IMR-90 (cell line): ENCODE measurements around the gene WNT9B. TPM values are rescaled to one million over a fixed set of nuclear protein-coding genes. Genes with fewer than 3 reads are reported as not detected.

Experiments
- ATAC-seq: fragments of 200-7000 bp; cut with Tn5 transposase; 2 replicates; pipeline ENCODE4 v1.9.1; 2020; ENCODE audit warnings: low read depth, mild to moderate bottlenecking, moderate library complexity
- BruUV-seq: library from RNA; stranded (reverse); fragments of 400-500 nt; replicated peaks from 2 replicates; lab custom pipeline; 2021; lab: Mats Ljungman, UMichigan
- CTCF ChIA-PET: fragments of 300-600 bp; formaldehyde crosslinking; extraction: SDS; loops from one replicate; lab custom pipeline; 2021; ENCODE audit warnings: antibody characterized with exemption; lab: Yijun Ruan, JAX
- POLR2A ChIA-PET: fragments of 300-600 bp; sonication (Branson Sonifier 250); formaldehyde crosslinking; loops from one replicate; lab custom pipeline; 2022; ENCODE audit warnings: antibody characterized with exemption; ENCODE audit not compliant: unreplicated experiment; lab: Charles Lee
- DNase-seq: peaks from one replicate; pipeline ENCODE4 v3.0.0; 2013
- H2AFZ ChIP-seq: replicated peaks from 2 replicates; pipeline ENCODE3; 2013; ENCODE audit warnings: low read length, mild to moderate bottlenecking; ENCODE audit not compliant: poor library complexity
- H2AK5ac ChIP-seq: 2 replicates; pipeline ENCODE4 v1.6.1; 2013; ENCODE audit warnings: low read depth, low read length, inconsistent platforms
- H2AK9ac ChIP-seq: replicated peaks from 2 replicates; pipeline ENCODE3; 2013; ENCODE audit warnings: mild to moderate bottlenecking, low read depth, low read length, moderate library complexity; ENCODE audit not compliant: poor library complexity
- H2BK120ac ChIP-seq: 2 replicates; pipeline ENCODE4 v1.6.1; 2013; ENCODE audit warnings: low read depth, low read length, inconsistent platforms
- H2BK15ac ChIP-seq: 3 replicates; pipeline ENCODE4 v1.6.1; 2013; ENCODE audit warnings: low read depth, low read length, inconsistent platforms
- H2BK20ac ChIP-seq: 2 replicates; pipeline ENCODE4 v1.6.1; 2013; ENCODE audit warnings: low read depth, mild to moderate bottlenecking, inconsistent platforms, low read length, moderate library complexity
- H2BK5ac ChIP-seq: 2 replicates; pipeline ENCODE4 v1.6.1; 2013; ENCODE audit warnings: mild to moderate bottlenecking, low read depth, low read length, inconsistent platforms; ENCODE audit not compliant: poor library complexity, severe bottlenecking
- H3K14ac ChIP-seq: replicated peaks from 2 replicates; pipeline ENCODE4 v1.6.1; 2013; ENCODE audit warnings: low read depth, low read length, inconsistent platforms
- H3K18ac ChIP-seq: 2 replicates; pipeline ENCODE4 v1.6.1; 2013; ENCODE audit warnings: low read depth, low read length, control low read depth
- H3K23ac ChIP-seq: 2 replicates; pipeline ENCODE4 v1.6.1; 2013; ENCODE audit warnings: low read depth, low read length, inconsistent platforms
- H3K27ac ChIP-seq: 2 replicates; pipeline ENCODE4 v1.5.1; 2013; ENCODE audit warnings: mild to moderate bottlenecking, control low read depth, low read length; ENCODE audit not compliant: insufficient read depth
- H3K27me3 ChIP-seq: 2 replicates; pipeline ENCODE4 v1.6.1; 2013; ENCODE audit warnings: low read length; ENCODE audit not compliant: control insufficient read depth, insufficient read depth
- H3K36me3 ChIP-seq: 2 replicates; pipeline ENCODE4 v1.6.1; 2013; ENCODE audit warnings: low read length, mixed read lengths; ENCODE audit not compliant: control insufficient read depth, insufficient read depth
- H3K4ac ChIP-seq: 2 replicates; pipeline ENCODE4 v1.6.1; 2013; ENCODE audit warnings: low read depth, low read length, inconsistent platforms
- H3K4me1 ChIP-seq: 2 replicates; pipeline ENCODE4 v1.6.1; 2013; ENCODE audit warnings: low read length, mixed read lengths; ENCODE audit not compliant: control insufficient read depth, insufficient read depth
- H3K4me2 ChIP-seq: 2 replicates; pipeline ENCODE4 v1.6.1; 2013; ENCODE audit warnings: low read depth, mild to moderate bottlenecking, control low read depth, low read length, moderate library complexity
- H3K4me3 ChIP-seq: 2 replicates; pipeline ENCODE4 v1.5.1; 2013; ENCODE audit warnings: low read depth, mild to moderate bottlenecking, control low read depth, low read length, moderate library complexity; ENCODE audit not compliant: insufficient read depth
- H3K56ac ChIP-seq: 2 replicates; pipeline ENCODE4 v1.6.1; 2013; ENCODE audit warnings: low read length, inconsistent platforms; ENCODE audit not compliant: insufficient read depth; ENCODE audit errors: extremely low read depth
- H3K79me1 ChIP-seq, 2 experiments: 2 replicates each; pipeline ENCODE4 v1.6.1; 2013; ENCODE audit warnings: low read length in 2 of 2, inconsistent platforms in 1 of 2, low read depth in 1 of 2
- H3K9ac ChIP-seq: 2 replicates; pipeline ENCODE4 v1.6.1; 2013; ENCODE audit warnings: low read depth, low read length, control low read depth
- H3K9me1 ChIP-seq: 2 replicates; pipeline ENCODE4 v1.6.1; 2013; ENCODE audit warnings: low read length, inconsistent platforms; ENCODE audit not compliant: insufficient read depth
- H3K9me3 ChIP-seq: 2 replicates; pipeline ENCODE4 v1.6.1; 2013; ENCODE audit warnings: low read length; ENCODE audit not compliant: control insufficient read depth, insufficient read depth
- H4K20me1 ChIP-seq: 2 replicates; pipeline ENCODE4 v1.6.1; 2013; ENCODE audit warnings: low read length, inconsistent platforms; ENCODE audit not compliant: insufficient read depth
- H4K5ac ChIP-seq: 2 replicates; pipeline ENCODE4 v1.6.1; 2013; ENCODE audit warnings: mild to moderate bottlenecking, low read depth, low read length, control low read depth
- H4K8ac ChIP-seq, 2 experiments: 2 replicates each; pipeline ENCODE4 v1.6.1; 2013; ENCODE audit warnings: low read depth in 2 of 2, low read length in 2 of 2, control low read depth in 1 of 2, inconsistent platforms in 1 of 2
- H4K91ac ChIP-seq: 2 replicates; pipeline ENCODE4 v1.6.1; 2013; ENCODE audit warnings: low read depth, low read length, inconsistent platforms; ENCODE audit not compliant: insufficient read depth
- CEBPB ChIP-seq: IDR thresholded peaks from 2 replicates; pipeline ENCODE4 v1.6.1; 2012; ENCODE audit warnings: low read depth, low read length, improper control_type of control experiment
- MAFK ChIP-seq: IDR thresholded peaks from 2 replicates; pipeline ENCODE4 v1.6.1; 2012; ENCODE audit warnings: low read depth, low read length, improper control_type of control experiment
- MAZ ChIP-seq: IDR thresholded peaks from 2 replicates; pipeline ENCODE4 v1.6.1; 2012; ENCODE audit warnings: low read depth, mild to moderate bottlenecking, low read length, improper control_type of control experiment, moderate library complexity, borderline replicate concordance
- MXI1 ChIP-seq: IDR thresholded peaks from 2 replicates; pipeline ENCODE4 v1.6.1; 2012; ENCODE audit warnings: low read depth, mild to moderate bottlenecking, low read length, moderate library complexity, borderline replicate concordance
- NFE2L2 ChIP-seq: fragments of 150-350 bp; IDR thresholded peaks from 2 replicates; pipeline ENCODE4 v1.6.1; 2016; ENCODE audit warnings: low read depth, mild to moderate bottlenecking, low read length
- RCOR1 ChIP-seq: IDR thresholded peaks from 2 replicates; pipeline ENCODE4 v1.6.1; 2012; ENCODE audit warnings: mild to moderate bottlenecking, low read length, improper control_type of control experiment; ENCODE audit not compliant: insufficient replicate concordance
- SMC3 ChIP-seq: fragments of 150-350 bp; IDR thresholded peaks from 2 replicates; pipeline ENCODE4 v1.6.1; 2016; ENCODE audit warnings: low read depth, mild to moderate bottlenecking, antibody characterized with exemption, low read length, moderate library complexity
- WGBS, 2 experiments: methylation state at CpG; one replicate each; pipeline versions ENCODE4 v1.1.5 to v1.1.7; 2013; ENCODE audit warnings: missing lambda C conversion rate in 2 of 2; ENCODE audit not compliant: insufficient read length in 1 of 2; ENCODE audit errors: extremely low coverage in 2 of 2; 5-methylcytosine and 5-hydroxymethylcytosine counted together
- dilution Hi-C: fragments of 300-500 bp; cut with HindIII; formaldehyde crosslinking; loops from one replicate; pipeline ENCODE4 v1.14.3; 2018; ENCODE audit warnings: low sequenced_read_pairs; ENCODE audit not compliant: unreplicated experiment
- in situ Hi-C: fragments of 300-500 bp; cut with MboI; formaldehyde crosslinking; loops from 3 replicates; pipeline ENCODE4 v1.14.3; 2019; ENCODE audit warnings: low sequenced_read_pairs, inconsistent platforms, mixed read lengths
- intact Hi-C: fragments of 100-400 bp; cut with micrococcal nuclease; formaldehyde crosslinking; loops from 2 replicates; pipeline ENCODE4 v1.10.0; 2022
- polyA plus RNA-seq, 3 experiments: library from polyadenylated mRNA; depleted of rRNA; stranded (reverse); fragments of >200 nt; gene quantifications; 2 replicates each; pipeline ENCODE4 v1.2.3, GENCODE V29; 2012; ENCODE audit warnings: low replicate concordance in 1 of 3
- total RNA-seq: library from RNA; depleted of rRNA; stranded (reverse); fragments of >200 nt; gene quantifications from 2 replicates; pipeline ENCODE4 v1.2.3, GENCODE V29; 2012
- TF ChIP-seq, protein P1 (sequence below): fragments of 150-350 bp; IDR thresholded peaks from 2 replicates; pipeline ENCODE4 v1.6.1; 2017; ENCODE audit warnings: mild to moderate bottlenecking, antibody characterized with exemption, low read length, low read depth
- TF ChIP-seq, protein P2 (sequence below): fragments of 150-350 bp; IDR thresholded peaks from 2 replicates; pipeline ENCODE4 v1.6.1; 2016; ENCODE audit warnings: low read depth, mild to moderate bottlenecking, low read length, moderate library complexity, borderline replicate concordance

WNT9B gene
- total and polyA plus RNA-seq, 2 of the 4 experiments (the other 2 are of a cell fraction) = not detected

DNA sequence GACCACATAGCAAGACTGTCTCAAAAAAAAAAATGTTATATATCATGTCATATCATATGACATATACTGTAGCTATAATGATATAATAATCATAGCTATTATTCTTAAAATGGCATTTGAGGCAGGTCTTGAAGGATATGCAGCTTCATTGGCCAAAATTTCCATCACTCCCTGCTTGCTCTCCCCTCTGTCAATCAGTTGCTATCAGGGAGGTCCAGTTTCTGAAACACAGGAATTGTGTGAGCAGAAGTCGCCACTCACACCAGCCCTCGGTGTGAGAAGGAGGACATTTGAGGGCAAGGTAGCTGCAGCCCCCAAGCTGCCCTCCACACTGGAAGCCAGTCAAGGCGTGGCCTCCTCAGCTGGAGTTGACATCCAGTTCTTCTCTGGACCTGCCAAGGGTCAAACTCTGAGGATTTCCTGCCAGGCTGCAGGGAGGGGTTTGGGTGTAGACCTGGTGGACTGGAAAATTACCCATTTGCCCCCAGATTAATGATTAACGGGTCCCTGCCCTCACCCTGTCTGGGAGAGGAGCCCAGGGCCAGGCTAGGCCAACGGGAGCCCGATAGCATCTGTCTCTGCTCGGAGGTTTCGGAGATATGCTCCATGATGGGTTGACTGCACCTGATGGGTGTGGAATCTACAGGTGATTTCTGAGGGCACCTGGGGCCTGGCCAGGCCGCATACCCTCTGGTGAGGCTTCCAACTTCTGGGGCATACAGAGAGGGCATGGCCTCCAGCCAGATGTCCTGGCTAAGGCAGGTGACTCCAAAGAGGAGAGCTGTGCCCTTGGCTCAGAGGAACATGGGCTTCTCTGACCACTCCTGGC is 18.8 kb downstream of the WNT9B start:
- Histone ChIP-seq H3K18ac (no peak overlapping the region), H2BK15ac (no peak overlapping the region), H2BK120ac (no peak overlapping the region), H3K23ac (no peak overlapping the region), H2AFZ (no peak overlapping the region), H3K4ac (no peak overlapping the region), H3K56ac (no peak overlapping the region), H4K8ac (no peak overlapping the region), H3K27me3 (peaks cover 34% of the 10 kb centered on the region), H3K9me3 (no peaks in the 10 kb centered on the region; the same call in 1 of the 2 replicates), H3K4me3 (no peak overlapping the region), H2BK20ac (no peak overlapping the region), H3K14ac (no peak overlapping the region), H2AK9ac (no peak overlapping the region), H2BK5ac (no peak overlapping the region), H3K9ac (no peak overlapping the region), H3K36me3 (no peaks in the 10 kb centered on the region), H3K79me1 (no peaks in the 10 kb centered on the region), H4K20me1 (no peaks in the 10 kb centered on the region), H2AK5ac (no peak overlapping the region), H4K91ac (no peak overlapping the region), H3K9me1 (no peaks in the 10 kb centered on the region), H3K4me2 (no peak overlapping the region), H4K5ac (no peak overlapping the region), H3K27ac (no peak overlapping the region), H3K4me1 (0 out of 2 replicates have a peak, but pooled peaks cover 2% of the 10 kb centered on the region)
- TF ChIP-seq CEBPB (no peak), NFE2L2 (no peak), SMC3 (no peak), MAFK (no peak), MAZ (no peak), RCOR1 (no peak), MXI1 (no peak)
- TF ChIP-seq, protein P1, sequence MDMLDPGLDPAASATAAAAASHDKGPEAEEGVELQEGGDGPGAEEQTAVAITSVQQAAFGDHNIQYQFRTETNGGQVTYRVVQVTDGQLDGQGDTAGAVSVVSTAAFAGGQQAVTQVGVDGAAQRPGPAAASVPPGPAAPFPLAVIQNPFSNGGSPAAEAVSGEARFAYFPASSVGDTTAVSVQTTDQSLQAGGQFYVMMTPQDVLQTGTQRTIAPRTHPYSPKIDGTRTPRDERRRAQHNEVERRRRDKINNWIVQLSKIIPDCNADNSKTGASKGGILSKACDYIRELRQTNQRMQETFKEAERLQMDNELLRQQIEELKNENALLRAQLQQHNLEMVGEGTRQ = no peak
- TF ChIP-seq, protein P2, sequence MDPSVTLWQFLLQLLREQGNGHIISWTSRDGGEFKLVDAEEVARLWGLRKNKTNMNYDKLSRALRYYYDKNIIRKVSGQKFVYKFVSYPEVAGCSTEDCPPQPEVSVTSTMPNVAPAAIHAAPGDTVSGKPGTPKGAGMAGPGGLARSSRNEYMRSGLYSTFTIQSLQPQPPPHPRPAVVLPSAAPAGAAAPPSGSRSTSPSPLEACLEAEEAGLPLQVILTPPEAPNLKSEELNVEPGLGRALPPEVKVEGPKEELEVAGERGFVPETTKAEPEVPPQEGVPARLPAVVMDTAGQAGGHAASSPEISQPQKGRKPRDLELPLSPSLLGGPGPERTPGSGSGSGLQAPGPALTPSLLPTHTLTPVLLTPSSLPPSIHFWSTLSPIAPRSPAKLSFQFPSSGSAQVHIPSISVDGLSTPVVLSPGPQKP = no peak
- dilution Hi-C loops (no loop called here), in situ Hi-C loops (loop anchor here (25.0 kb wide), 1 partner anchor 142 kb away; no protein-coding TSS in a partner anchor), intact Hi-C loops (no loop called here)
- POLR2A ChIA-PET = interaction anchor here (0.7 kb wide), 1 partner anchor 9 kb away, joined by 7 read pairs; no protein-coding TSS in a partner anchor
- DNase-seq (no peak), ATAC-seq (no peak)
- WGBS, 2 experiments = 67% methylated on average over 1 of the region's 9 CpGs; no CpG with 5 or more reads in 1 of the 2 experiments
- CTCF ChIA-PET = no interaction called here
- no TSS peak for BruUV-seq
